HFFc6 (cell line): ENCODE results near the gene MIS12. TPM values are rescaled to one million over a fixed set of nuclear protein-coding genes. Genes with fewer than 3 reads are reported as not detected.

Source experiments
- DNase-seq: peaks from one replicate; pipeline ENCODE4 v3.0.0-alpha.2; 2018
- H3K27ac Mint-ChIP-seq: 2 replicates; pipeline ENCODE4 v1.8.0; 2020; ENCODE audit warnings: mild to moderate bottlenecking, mixed read lengths
- H3K27me3 Mint-ChIP-seq: 2 replicates; pipeline ENCODE4 v1.8.0; 2021; ENCODE audit warnings: mild to moderate bottlenecking, moderate library complexity, mixed read lengths; ENCODE audit not compliant: insufficient read depth
- H3K36me3 Mint-ChIP-seq: 2 replicates; pipeline ENCODE4 v1.8.0; 2021; ENCODE audit warnings: low read depth, mixed read lengths
- H3K4me1 Mint-ChIP-seq: 2 replicates; pipeline ENCODE4 v1.8.0; 2020; ENCODE audit warnings: low read depth, mixed read lengths
- H3K4me3 Mint-ChIP-seq: 2 replicates; pipeline ENCODE4 v1.8.0; 2020; ENCODE audit warnings: mild to moderate bottlenecking, moderate library complexity, mixed read lengths
- H3K9me3 Mint-ChIP-seq: 2 replicates; pipeline ENCODE4 v1.8.0; 2020; ENCODE audit warnings: mild to moderate bottlenecking, mixed read lengths
- CTCF ChIP-seq: fragments of 200-600 bp; sonication (generic); IDR thresholded peaks from 2 replicates; pipeline ENCODE4 v1.5.0; 2021; ENCODE audit warnings: antibody characterized with exemption, mild to moderate bottlenecking
- total RNA-seq, 6 experiments: library from RNA; stranded (reverse); fragmentation: NEBNext Ultra II Directional; extraction: Animal tissue kit (Norgen Biotek cat#: 25700); gene quantifications; 2 replicates in 1 of 6; 3 replicates in 5 of 6; pipeline ENCODE4 v1.2.3, GENCODE V29; 2021

The MIS12 gene
- total RNA-seq, 6 experiments from 2014 or later, result 7.8 to 10.8 (median 9.5) TPM

DNA sequence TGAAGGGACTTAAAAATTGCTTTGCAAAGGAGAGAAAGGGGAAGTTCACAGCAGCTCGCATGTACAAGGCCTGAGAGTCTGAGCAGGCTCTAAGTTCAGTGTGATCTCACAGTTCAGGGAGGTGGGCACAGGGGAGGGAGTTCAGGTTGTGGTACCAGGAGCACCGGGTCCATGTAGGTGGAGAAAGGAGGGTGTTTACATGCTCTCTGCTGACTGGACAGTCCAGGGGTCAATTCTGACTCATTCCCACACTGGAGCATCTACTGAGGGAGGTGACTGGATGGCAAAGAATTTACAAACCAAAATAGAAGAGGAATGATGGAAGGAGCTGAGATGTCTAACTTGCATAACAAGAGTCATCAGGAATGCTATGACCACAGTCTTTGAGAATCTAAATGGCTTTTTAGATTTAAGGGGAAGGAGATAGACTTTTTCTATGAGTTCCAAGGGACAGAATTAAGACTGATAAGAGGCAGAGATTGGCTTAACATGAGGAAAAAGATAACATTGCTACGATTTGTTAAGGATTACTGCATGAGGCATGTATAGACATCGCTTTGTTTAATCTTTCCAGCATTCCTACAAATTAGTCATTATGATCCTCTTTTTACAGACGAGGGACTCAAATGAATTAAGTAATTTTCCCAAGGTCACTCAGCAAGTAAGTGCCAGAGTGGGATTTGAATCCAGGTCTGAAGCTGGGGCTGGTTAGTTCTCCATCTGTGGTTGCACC lies 29.9 kb downstream of the MIS12 start:
- Mint-ChIP-seq H3K9me3 (no peaks in the 10 kb centered on the region), H3K4me1 (peaks cover 54% of the 10 kb centered on the region), H3K27me3 (peaks cover 3% of the 10 kb centered on the region), H3K36me3 (peaks cover 45% of the 10 kb centered on the region), H3K27ac (peak overlapping the region; percentile 97), H3K4me3 (peak overlapping the region; percentile 73)
- TF ChIP-seq CTCF, result no peak
- DNase-seq, result peak; percentile 99

DNA sequence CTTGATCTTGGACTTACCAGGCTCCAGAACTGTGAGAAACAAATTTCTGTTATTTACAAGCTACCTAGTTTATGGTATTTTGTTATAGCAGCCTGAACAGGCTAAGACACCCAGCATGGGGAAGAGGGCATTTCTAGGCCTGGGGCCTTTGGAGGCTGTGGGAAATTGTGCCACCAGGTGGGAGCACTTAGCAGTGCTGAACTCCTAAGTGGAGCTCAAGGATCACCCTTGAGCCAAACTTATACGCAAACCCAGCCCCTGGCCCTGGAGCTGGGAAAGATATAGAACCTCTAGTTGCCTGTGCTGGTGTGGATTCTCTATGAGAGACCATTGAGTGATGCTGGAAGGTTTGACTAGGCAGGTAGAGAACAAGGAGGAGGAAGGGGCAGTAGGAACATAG lies 36.1 kb downstream of the MIS12 start:
- Mint-ChIP-seq H3K27me3 (no peaks in the 10 kb centered on the region; the same call in none of the 2 replicates), H3K36me3 (peaks cover 44% of the 10 kb centered on the region), H3K4me1 (peaks cover 48% of the 10 kb centered on the region), H3K4me3 (no peak overlapping the region), H3K9me3 (no peaks in the 10 kb centered on the region), H3K27ac (no peak overlapping the region)
- no peak for DNase-seq
- TF ChIP-seq CTCF, result peak; percentile 28; the same call in 1 of the 2 replicates

DNA sequence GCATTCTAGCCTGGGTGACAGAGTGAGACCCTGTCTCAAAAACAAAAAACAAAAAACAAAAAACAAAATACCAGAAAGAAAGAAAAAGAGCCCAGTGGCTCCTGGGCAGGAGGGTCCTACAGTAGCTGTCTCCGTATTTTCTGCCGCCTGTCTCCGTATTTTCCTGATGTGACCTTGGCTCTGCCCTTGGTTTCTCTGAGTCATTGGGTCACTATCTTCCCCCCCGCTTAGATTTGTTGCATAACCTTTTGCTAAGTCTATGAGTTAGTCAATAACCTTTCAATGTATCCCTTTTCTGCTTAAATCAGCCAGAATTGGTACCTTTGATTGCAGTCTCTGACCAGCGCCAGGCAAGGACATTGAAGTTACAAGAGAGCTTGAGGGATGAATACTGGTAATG lies 36.9 kb downstream of the MIS12 start:
- no peak for TF ChIP-seq CTCF
- peaks cover 48% of the 10 kb centered on the region for H3K4me1 Mint-ChIP-seq

DNA sequence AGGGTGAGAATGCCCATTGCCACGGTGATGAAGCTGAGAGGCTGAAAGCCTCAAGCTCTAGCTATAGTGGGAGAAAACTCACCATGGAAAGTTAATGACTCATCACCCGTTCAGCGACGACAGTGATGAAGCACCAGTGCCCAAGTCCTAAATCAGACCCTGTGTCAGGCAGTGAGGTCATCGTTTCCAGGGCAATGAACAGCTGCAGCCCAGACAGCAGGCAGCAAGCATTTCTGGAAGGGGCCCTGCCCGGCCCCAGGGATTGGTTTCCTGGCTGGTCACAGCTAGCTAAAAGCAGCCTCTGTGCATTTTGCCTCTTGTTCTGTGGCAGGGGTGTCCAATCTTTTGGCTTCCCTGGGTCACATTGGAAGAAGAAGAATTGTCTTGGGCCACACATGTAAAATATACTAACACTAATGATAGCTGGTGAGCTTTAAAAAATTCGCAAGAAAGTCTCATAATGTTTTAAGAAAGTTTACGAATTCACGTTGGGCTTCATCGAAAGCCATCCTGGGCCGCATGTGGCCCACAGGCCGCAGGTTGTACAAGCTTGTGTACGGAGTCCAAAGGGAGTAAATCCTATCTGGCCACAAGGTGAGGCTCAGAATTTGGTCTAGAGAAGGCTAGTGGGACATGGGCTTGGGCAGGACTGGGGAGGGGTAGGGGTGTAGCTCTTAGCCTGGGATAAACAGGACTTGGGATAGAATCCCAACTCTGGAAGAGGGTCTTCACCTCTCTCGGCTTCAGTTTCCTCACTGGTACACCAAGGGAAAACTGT lies 40.6 kb downstream of the MIS12 start:
- no peak for TF ChIP-seq CTCF
- Mint-ChIP-seq H3K36me3 (peaks cover 30% of the 10 kb centered on the region), H3K4me3 (peak overlapping the region; percentile 68), H3K27ac (peak overlapping the region; percentile 98), H3K4me1 (peaks cover 37% of the 10 kb centered on the region), H3K27me3 (no peaks in the 10 kb centered on the region; the same call in 1 of the 2 replicates), H3K9me3 (no peaks in the 10 kb centered on the region)
- peak; percentile 98 for DNase-seq

More for the DNA sequence above, 36.9 kb downstream of the MIS12 start:
- Mint-ChIP-seq H3K27me3 (no peaks in the 10 kb centered on the region; the same call in 1 of the 2 replicates), H3K36me3 (peaks cover 36% of the 10 kb centered on the region), H3K4me3 (no peak overlapping the region), H3K9me3 (no peaks in the 10 kb centered on the region), H3K27ac (no peak overlapping the region)
- no peak for DNase-seq

DNA sequence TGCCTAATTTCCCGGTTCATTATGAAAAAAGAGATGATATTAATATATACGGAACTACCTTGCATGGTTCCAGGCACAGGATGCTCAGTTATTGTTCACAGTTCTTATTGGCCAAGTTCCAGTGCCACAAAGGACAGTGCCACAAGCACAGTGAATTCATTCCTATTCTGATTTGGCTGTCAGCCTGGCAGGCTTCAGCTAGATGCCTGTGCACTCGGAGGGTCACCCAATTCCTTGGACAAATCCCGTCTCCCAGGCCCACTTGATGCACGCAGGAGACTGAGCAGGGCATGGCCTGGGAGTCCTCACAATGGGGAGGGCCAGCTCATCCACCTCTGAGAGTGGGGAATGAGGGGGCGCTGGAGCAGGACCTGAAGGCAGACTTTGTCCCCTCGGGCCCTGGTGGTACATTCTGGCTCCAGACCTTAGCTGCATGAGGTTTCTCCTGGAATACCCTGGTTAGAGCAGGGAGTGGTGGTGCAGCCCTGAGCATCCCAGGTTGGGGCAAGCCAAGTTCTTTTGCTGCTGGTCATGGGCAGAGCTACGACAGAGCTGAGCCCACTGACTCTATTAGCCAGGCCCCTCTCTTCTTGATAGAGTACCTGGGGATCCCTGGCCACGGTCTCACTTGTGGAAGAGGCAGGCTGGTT lies 41.4 kb downstream of the MIS12 start:
- H3K4me1 Mint-ChIP-seq, result peaks cover 35% of the 10 kb centered on the region
- H3K27ac Mint-ChIP-seq, result peak overlapping the region; percentile 98
- no peak for TF ChIP-seq CTCF
- DNase-seq, result no peak
- no peak overlapping the region for H3K4me3 Mint-ChIP-seq
- no peaks in the 10 kb centered on the region; the same call in 1 of the 2 replicates for H3K27me3 Mint-ChIP-seq
- no peaks in the 10 kb centered on the region for H3K9me3 Mint-ChIP-seq
- H3K36me3 Mint-ChIP-seq, result peaks cover 33% of the 10 kb centered on the region
